HEK293T (cell line): ENCODE measurements around the gene COL24A1.

ENCODE experiments used
- ELF4 ChIP-seq: fragments of 450-650 bp; IDR thresholded peaks from 2 replicates; pipeline ENCODE4 v1.6.1; 2017; ENCODE audit warnings: antibody characterized with exemption
- FOXA1 ChIP-seq: fragments of 450-650 bp; IDR thresholded peaks from 2 replicates; pipeline ENCODE4 v1.6.1; 2016; ENCODE audit warnings: mild to moderate bottlenecking
- FOXK2 ChIP-seq: fragments of 450-650 bp; IDR thresholded peaks from 2 replicates; pipeline ENCODE4 v1.6.1; 2016; ENCODE audit warnings: mild to moderate bottlenecking
- FOXM1 ChIP-seq: fragments of 450-650 bp; IDR thresholded peaks from 2 replicates; pipeline ENCODE4 v1.6.1; 2017; ENCODE audit warnings: mild to moderate bottlenecking, borderline replicate concordance
- HDGF ChIP-seq: fragments of 450-650 bp; IDR thresholded peaks from 2 replicates; pipeline ENCODE4 v1.6.1; 2017; ENCODE audit warnings: antibody characterized with exemption, borderline replicate concordance
- L3MBTL2 ChIP-seq: fragments of 450-650 bp; conservative IDR thresholded peaks from 2 replicates; pipeline ENCODE4 v1.6.1; 2016; ENCODE audit warnings: mild to moderate bottlenecking
- SP1 ChIP-seq: fragments of 450-650 bp; IDR thresholded peaks from 2 replicates; pipeline ENCODE4 v1.6.1; 2017
- TF ChIP-seq, protein P1 (sequence below): fragments of 450-650 bp; IDR thresholded peaks from 2 replicates; pipeline ENCODE4 v1.6.1; 2016

DNA sequence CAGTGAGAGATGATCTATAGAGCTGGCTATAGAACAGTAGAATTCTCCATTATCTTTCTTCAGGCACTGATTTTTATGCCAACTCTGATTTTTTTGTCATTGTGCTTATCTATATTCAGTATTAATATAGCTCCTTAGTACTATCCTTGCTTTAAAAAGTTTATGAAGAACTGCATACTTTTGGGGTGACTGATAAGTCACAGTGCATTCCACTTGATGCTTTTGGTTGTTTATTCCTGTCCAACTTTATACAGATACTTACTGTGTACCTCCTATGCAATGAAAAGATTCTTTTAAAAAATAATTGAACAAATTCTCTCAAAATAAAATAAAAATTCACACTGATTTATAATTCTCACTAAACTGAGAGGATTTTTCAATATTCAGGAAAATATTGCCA lies 71.6 kb downstream of the COL24A1 start:
- TF ChIP-seq SP1 (no peak), L3MBTL2 (no peak), ELF4 (no peak), HDGF (no peak), FOXA1 (no peak), FOXM1 (no peak), FOXK2 (no peak)
- TF ChIP-seq, protein P1, sequence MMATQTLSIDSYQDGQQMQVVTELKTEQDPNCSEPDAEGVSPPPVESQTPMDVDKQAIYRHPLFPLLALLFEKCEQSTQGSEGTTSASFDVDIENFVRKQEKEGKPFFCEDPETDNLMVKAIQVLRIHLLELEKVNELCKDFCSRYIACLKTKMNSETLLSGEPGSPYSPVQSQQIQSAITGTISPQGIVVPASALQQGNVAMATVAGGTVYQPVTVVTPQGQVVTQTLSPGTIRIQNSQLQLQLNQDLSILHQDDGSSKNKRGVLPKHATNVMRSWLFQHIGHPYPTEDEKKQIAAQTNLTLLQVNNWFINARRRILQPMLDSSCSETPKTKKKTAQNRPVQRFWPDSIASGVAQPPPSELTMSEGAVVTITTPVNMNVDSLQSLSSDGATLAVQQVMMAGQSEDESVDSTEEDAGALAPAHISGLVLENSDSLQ, result no peak
